ENCODE data around the gene AMOTL2.

- TF ChIP-seq CTCF (IDR thresholded peaks at IDR 0.05; ENCODE audit: borderline replicate concordance, extremely low read depth, low read length, poor library complexity, severe bottlenecking) (no peak), EZH2 (IDR thresholded peaks at IDR 0.05; ENCODE audit: borderline replicate concordance, low read depth, low read length, severe bottlenecking) (no peak)
These were observed 2.7 kb upstream of the AMOTL2 start for GRCh38 chr3:134376786-134377426.
